22Rv1 (cell line): ENCODE results near the gene MRPL11.
"Not testable (repeated sequence)": the region's sequence is repeated elsewhere in the genome, so short reads cannot be mapped to it uniquely, and the experiment has no call there.

Experiments
- CTCF ChIP-seq: fragments of 450-650 bp; IDR thresholded peaks from 2 replicates; pipeline ENCODE4 v1.5.1; 2017; ENCODE audit warnings: mild to moderate bottlenecking
- ZFX ChIP-seq: fragments of 450-650 bp; IDR thresholded peaks from 2 replicates; pipeline ENCODE4 v1.6.1; 2017; ENCODE audit warnings: antibody characterized with exemption, borderline replicate concordance

GRCh38 chr11:66440101-66440939 is 1.7 kb upstream of the MRPL11 start:
- not testable (repeated sequence) for TF ChIP-seq CTCF, ZFX
